ENCODE results near the gene SLU7.

Gene SLU7

DNA sequence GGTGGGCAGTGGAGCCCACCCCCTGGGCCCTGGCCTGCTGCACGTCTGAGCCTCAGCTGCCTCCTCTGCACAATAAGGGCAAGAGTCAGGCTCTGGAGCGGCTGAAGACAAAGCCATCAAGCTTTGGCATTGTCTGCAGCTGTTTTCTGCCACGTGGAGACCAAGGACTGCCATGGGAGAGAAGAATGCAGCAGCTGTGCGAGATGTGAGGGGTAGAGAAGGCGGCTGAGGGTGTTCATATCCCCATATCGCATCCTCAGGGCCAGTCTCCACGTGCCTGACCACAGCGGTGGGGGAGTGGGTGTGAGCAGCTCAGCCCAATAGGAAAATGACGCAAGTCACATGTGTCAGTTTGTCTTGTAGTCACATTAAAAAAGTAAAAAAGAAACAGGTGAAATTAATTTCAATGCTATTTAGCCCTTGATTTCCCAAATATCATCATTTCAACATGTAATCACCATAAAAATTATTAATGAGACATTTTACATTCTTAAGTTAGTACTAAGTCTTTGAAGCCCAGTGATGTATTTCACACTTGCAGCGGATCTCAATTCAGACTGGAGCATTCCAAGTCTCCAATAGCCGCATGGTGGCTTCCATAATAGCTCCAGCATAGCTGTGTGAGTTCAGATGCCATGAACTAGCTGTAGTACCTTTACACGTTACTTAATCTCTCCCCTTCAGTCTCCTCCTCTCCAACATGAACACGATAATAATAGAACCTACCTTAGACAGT lies 55.1 kb downstream of the SLU7 start:
- no peak for DNase-seq

DNA sequence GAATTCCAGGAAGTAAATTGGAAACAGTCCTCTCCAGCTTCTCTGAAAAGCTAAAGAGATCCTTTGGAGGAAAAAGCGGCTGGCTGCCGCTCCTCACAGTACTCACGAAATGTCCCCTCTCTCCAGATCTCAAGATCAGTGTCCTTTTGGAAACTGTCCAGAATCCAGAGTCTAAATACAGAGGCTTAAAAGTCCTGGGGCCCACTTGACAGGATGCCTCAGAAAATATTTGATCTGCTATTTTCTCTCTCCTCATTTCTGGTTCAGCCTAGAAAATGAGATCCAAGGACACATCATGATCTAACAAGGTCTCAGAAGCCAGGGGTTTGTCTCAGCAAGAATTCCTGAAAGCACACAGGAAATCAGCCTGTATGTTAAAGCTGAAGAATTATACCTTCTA lies 55.7 kb downstream of the SLU7 start:
- DNase-seq: no peak

DNA sequence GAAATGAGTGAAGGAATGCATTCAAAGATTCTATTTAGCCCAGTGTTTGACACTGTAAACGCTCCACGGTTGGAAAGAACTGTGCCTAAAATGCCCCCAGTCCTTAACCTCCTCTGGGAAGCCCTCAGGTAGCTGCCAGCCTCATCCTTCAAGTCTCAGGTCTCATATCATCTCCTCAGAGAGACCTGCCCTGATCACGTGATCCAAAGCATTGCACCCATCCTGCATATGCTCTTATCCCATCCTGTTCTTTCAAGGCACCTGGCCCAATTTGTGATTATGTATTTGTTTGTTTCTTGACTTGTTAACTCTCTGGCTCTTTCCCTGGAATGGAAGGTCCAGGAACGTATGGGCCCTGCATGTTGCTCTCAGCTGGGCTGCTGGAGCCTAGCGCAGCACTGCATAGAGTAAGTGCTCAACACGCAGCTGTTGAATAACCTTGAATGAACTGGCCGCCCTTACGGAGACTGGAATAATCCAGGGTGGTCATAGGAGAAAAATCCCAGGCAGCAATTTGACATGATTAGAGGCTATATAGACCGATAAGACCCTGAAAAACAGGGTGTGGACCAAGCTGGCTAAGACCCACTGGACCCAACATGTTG lies 57.2 kb downstream of the SLU7 start:
- DNase-seq: no peak

DNA sequence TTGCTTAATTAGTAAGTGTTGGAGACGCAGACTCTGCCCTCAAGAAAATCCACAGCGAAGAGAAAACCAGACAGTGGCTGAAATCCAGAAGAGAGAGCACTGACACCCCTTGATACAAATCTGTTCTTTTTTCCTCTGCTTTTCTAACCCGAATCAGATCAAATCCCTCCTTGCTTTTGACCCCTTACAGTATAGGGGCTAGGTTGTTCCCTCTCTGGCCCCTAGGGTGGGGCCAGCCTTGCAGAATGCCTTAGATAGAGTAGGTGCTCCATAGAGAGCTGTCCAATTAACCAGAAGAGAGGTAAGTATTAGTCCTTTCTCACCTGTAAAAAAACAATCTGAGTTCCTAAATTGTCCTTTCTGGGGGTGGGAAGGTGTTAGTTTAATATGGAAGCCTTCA lies 58.6 kb downstream of the SLU7 start:
- DNase-seq: no peak

DNA sequence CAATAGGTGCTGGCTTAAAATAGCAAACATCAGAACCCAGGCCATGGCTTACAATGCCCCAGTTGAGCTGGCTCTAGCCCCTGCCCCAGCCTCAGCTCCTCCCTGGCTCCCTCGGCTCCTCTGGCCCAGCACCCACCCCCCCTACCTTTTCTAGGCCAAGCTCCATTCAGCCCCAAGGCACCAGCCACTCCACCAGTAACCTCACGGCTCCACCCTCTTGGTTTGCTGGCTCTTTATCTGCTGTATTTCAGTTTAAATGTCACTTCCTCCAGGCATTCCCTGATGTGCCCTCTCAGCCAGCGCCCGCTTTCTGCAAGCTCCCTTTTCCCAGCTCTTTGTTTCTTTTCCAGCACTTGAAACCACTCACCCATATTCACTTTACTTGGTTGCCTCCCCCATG lies 59.1 kb downstream of the SLU7 start:
- DNase-seq: no peak

DNA sequence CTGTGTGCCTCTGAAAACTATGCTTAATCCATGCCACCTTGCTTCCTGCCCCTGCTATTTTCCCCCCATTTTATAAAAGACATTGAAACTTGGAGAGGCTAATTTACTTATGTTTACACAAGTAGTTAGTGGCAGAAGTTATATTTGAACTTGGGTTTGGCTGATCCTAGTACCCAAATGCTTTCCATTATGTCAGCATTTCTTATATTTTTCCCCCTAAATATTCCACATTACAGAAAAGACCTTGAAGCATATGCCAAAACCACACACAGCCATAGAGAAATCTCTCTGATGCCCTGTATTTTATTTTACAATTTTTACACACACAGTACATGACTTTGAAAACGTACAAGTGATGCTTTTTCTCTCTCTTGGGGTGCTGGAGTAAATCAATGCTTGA lies 59.6 kb downstream of the SLU7 start:
- DNase-seq: no peak

DNA sequence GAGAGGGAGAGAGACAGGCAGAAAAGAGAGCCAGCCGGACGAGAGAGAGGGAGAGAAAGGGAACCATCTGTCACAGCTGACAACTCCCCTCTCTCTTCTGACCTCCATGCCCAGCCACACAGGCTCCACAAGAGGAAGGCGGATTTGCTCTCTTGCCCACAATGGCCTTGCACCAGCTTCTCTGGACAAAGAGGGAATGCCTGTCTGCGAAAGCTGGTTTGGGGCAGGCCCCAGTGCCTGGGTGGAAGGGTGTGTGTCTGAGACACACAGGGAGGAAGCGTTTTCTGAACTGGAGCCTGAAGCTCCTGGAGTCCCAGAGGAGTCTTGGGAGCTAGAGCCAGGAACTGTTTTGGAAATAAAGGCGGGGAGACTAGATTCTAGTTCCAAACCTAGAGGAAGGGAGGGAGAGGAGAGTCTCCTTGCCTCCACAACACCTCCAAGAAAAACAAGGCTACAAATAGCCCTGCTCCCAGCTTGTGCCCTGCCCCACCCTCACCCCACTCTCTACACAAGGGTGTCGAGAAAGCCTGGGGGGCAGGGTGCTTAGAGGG lies 60.9 kb downstream of the SLU7 start:
- DNase-seq: no peak

DNA sequence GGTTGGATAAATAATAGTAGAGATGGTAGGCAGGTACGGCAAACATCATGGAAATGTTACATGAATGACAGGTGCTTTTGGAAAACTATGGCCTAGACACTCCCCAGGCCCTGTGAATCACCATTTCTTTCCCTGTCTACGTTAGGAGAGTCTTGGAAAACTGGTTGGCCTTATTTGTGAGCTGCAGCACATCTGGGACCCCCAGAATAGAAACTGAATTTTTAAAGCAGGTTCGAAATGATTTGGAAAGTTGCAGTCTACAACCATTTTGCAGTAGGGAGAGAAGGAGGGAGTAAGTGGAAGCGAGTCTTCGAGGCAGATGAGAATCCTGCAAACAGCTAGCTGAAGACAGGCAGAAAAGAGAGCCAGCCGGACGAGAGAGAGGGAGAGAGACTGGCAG lies 61.5 kb downstream of the SLU7 start:
- DNase-seq: no peak

DNA sequence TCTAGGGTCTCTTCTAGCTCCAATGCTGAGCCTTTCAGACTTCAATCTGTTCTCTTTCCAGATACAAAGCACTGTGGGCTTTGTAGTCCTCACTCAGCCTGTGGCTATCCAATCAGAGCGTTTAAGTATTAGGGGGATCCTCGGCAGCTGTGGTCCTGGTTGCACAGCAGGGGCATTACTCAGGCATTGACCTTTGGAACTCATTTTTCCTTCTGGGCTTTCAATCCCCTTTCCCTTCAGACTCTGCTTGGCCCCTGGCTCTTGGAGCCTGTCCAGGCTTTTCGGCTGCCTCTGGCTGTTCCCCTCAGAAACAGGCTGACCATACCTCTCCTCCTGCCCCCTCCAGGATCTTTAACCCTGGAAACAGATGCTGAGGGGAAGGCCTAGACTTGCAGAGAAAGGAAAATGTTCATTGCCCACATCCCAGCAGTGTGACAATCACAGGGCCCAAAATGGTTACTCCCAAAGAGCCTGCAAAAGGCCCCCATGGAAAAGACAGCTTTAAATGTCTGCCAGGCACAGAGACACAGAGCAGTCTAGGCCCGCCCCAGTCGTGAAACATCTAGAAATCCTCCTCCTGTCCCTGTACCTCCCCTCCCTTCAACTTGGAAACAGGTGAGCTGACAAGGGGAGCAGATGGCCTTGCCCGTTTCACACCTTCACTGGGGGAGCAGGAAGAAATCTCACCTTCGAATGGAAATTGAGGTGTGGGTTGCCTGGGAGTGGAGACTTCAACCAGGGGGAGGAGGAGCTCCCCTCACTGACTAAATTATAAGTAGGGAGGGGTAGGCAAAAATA lies 62.1 kb downstream of the SLU7 start:
- DNase-seq: no peak

DNA sequence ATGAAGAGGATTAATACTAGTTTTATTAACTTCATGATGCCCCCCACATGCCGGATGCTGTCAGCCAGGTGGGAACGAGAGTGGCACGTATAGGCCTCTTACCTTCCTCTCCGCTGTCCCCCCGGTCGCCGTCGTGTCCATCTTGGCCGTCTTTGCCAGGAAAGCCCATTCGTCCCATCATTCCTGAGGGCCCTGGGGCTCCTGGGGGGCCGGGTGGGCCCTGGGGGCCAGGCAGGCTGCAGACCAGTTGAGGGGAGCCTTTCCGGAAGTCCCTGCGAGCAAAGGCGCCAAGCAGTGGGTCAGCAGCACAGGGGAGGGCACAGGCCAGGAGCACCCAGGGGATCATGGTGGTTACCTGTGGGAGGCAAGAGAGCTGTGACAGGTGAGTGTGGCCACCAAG lies 64.2 kb downstream of the SLU7 start:
- DNase-seq: no peak

DNA sequence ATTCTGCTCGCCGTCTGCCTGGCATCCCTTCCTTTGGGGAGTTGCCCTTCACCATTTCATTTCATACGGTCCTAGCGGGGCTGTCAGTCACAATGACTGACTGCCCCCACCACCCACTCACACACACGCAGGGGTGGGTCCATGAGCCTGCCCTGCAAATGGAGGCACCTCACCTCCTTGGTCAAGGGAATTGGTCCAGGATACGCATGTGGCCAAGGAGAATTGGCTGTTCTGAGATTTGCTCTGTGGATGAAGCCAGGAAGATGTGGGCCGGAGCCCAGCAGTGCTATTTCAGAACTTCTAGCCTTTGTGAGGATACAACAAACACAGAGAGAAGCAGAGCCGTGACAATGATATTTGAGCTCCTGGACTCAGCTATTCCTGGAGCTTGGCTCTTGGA lies 65.5 kb downstream of the SLU7 start:
- DNase-seq: no peak

DNA sequence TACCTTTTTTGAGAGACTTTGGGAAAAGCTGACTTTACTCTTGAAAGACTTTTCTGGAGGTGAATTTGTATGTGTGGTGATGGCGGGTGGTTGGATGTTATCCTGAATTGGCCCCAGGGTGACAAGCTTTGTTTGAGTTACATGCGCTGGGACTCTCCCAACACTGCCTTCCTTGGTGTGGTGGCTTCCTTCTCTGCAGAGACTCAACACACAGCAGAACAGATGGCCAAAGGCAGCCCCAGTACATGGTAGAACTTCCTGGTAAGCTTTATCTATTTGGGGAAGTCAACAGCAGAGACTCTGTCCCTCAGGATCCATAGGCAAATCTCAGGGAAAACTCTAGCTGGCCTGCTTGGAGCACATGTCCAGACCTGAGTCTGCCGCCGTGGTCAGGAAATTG lies 66.6 kb downstream of the SLU7 start:
- DNase-seq: no peak

Measured in stimulated activated naive CD4-positive, alpha-beta T cell treated with Interleukin-2 at 50 U/mL for 16 hours (primary cell).